Gastroesophageal sphincter (tissue), 3 donors: ENCODE results near the gene MAN1A2.

Source experiments
- CTCF ChIP-seq, 4 experiments: fragments of 200-600 bp in 2 of 4; fragments of 450-650 bp in 2 of 4; sonication (generic) in 1 of 4; IDR thresholded peaks; one replicate each; pipeline ENCODE4 v1.5.1; 2017 to 2019; ENCODE audit warnings: antibody characterized with exemption in 4 of 4, mild to moderate bottlenecking in 2 of 4, moderate library complexity in 2 of 4
- POLR2A ChIP-seq, 2 donors: fragments of 450-650 bp; IDR thresholded peaks; one replicate each; pipeline ENCODE4 v1.6.1; 2017; ENCODE audit warnings: antibody characterized with exemption in 2 of 2, mild to moderate bottlenecking in 2 of 2, moderate library complexity in 1 of 2
- POLR2AphosphoS5 ChIP-seq: sonication (generic); formaldehyde crosslinking; IDR thresholded peaks from one replicate; pipeline ENCODE4 v1.6.1; 2017; ENCODE audit warnings: antibody characterized with exemption

- TF ChIP-seq CTCF (IDR thresholded peaks at IDR 0.05), result no peak
- no peak for TF ChIP-seq POLR2A (IDR thresholded peaks at IDR 0.05)
- no peak for TF ChIP-seq POLR2AphosphoS5
These were observed 194.3 kb downstream of the MAN1A2 start for GRCh38 chr1:117561551-117561950.
